H9 (cell line): ENCODE data around the gene GHR. TPM values are rescaled to one million over a fixed set of nuclear protein-coding genes. Genes with fewer than 3 reads are reported as not detected.

Experiments used
- DNase-seq: peaks from one replicate; pipeline ENCODE4 v3.0.0-alpha.2; 2017
- H2AFZ ChIP-seq: one replicate; pipeline ENCODE4 v1.6.1; 2013; ENCODE audit warnings: mild to moderate bottlenecking, low read length, control low read depth, moderate library complexity
- H2AK5ac ChIP-seq: 2 replicates; pipeline ENCODE4 v1.6.1; 2013; ENCODE audit warnings: low read length, control low read depth, mixed read lengths; ENCODE audit not compliant: insufficient read length
- H2BK120ac ChIP-seq: one replicate; pipeline ENCODE4 v1.6.1; 2013; ENCODE audit warnings: low read depth, mild to moderate bottlenecking, low read length, control low read depth, inconsistent platforms; ENCODE audit not compliant: poor library complexity, severe bottlenecking
- H2BK12ac ChIP-seq: 2 replicates; pipeline ENCODE4 v1.6.1; 2013; ENCODE audit warnings: low read length, control low read depth, mixed read lengths, low read depth; ENCODE audit not compliant: insufficient read length
- H2BK15ac ChIP-seq: 2 replicates; pipeline ENCODE4 v1.6.1; 2013; ENCODE audit warnings: low read depth, low read length, control low read depth
- H2BK20ac ChIP-seq: one replicate; pipeline ENCODE4 v1.6.1; 2013; ENCODE audit warnings: low read depth, mild to moderate bottlenecking, low read length, control low read depth, inconsistent platforms; ENCODE audit not compliant: poor library complexity, severe bottlenecking
- H2BK5ac ChIP-seq: 2 replicates; pipeline ENCODE4 v1.6.1; 2013; ENCODE audit warnings: low read length, control low read depth, mixed read lengths; ENCODE audit not compliant: insufficient read length
- H3K14ac ChIP-seq: 2 replicates; pipeline ENCODE4 v1.6.1; 2013; ENCODE audit warnings: low read length, control low read depth; ENCODE audit not compliant: insufficient read depth
- H3K18ac ChIP-seq: 2 replicates; pipeline ENCODE4 v1.6.1; 2013; ENCODE audit warnings: low read depth, mild to moderate bottlenecking, mixed read lengths, low read length, control low read depth; ENCODE audit not compliant: insufficient read length
- H3K23ac ChIP-seq: 2 replicates; pipeline ENCODE4 v1.6.1; 2013; ENCODE audit warnings: low read length, control low read depth, mixed read lengths, low read depth; ENCODE audit not compliant: insufficient read length
- H3K23me2 ChIP-seq: 2 replicates; pipeline ENCODE4 v1.6.1; 2013; ENCODE audit warnings: low read depth, mild to moderate bottlenecking, mixed read lengths, low read length, control low read depth; ENCODE audit not compliant: insufficient read length, poor library complexity, severe bottlenecking
- H3K27ac ChIP-seq: 2 replicates; pipeline ENCODE4 v1.5.1; 2013; ENCODE audit warnings: low read length, control low read depth, mixed read lengths, low read depth; ENCODE audit not compliant: insufficient read length
- H3K27me3 ChIP-seq: 2 replicates; pipeline ENCODE4 v1.6.1; 2013; ENCODE audit warnings: low read length, control low read depth, inconsistent platforms; ENCODE audit not compliant: insufficient read depth
- H3K4ac ChIP-seq: 2 replicates; pipeline ENCODE4 v1.6.1; 2013; ENCODE audit warnings: low read depth, mild to moderate bottlenecking, control low read depth, inconsistent platforms, low read length, moderate library complexity
- H3K4me1 ChIP-seq: 2 replicates; pipeline ENCODE4 v1.6.1; 2013; ENCODE audit warnings: low read length, control low read depth, inconsistent platforms; ENCODE audit not compliant: insufficient read depth
- H3K4me2 ChIP-seq: 2 replicates; pipeline ENCODE4 v1.6.1; 2013; ENCODE audit warnings: low read length, control low read depth, mixed read lengths; ENCODE audit not compliant: insufficient read length, insufficient read depth
- H3K56ac ChIP-seq: 2 replicates; pipeline ENCODE4 v1.6.1; 2013; ENCODE audit warnings: low read depth, mild to moderate bottlenecking, mixed read lengths, low read length, control low read depth; ENCODE audit not compliant: insufficient read length
- H3K79me1 ChIP-seq: 2 replicates; pipeline ENCODE4 v1.6.1; 2013; ENCODE audit warnings: low read depth, mild to moderate bottlenecking, moderate library complexity, low read length, control low read depth, inconsistent platforms; ENCODE audit not compliant: insufficient read depth, poor library complexity, severe bottlenecking
- H3K79me2 ChIP-seq: 2 replicates; pipeline ENCODE4 v1.6.1; 2013; ENCODE audit warnings: low read length, control low read depth, inconsistent platforms; ENCODE audit not compliant: insufficient read depth
- H3K9ac ChIP-seq: 2 replicates; pipeline ENCODE4 v1.6.1; 2013; ENCODE audit warnings: low read length, control low read depth, mixed read lengths; ENCODE audit not compliant: insufficient read length; ENCODE audit errors: extremely low read depth
- H3K9me3 ChIP-seq: one replicate; pipeline ENCODE4 v1.6.1; 2013; ENCODE audit warnings: low read depth, low read length, inconsistent platforms; ENCODE audit not compliant: control insufficient read depth
- H3T11ph ChIP-seq: one replicate; pipeline ENCODE4 v1.6.1; 2013; ENCODE audit warnings: mild to moderate bottlenecking, low read length, control low read depth, inconsistent platforms
- H4K20me1 ChIP-seq: one replicate; pipeline ENCODE4 v1.6.1; 2013; ENCODE audit not compliant: control insufficient read depth, insufficient read length, insufficient read depth
- H4K5ac ChIP-seq: 2 replicates; pipeline ENCODE4 v1.6.1; 2013; ENCODE audit warnings: low read depth, mild to moderate bottlenecking, mixed read lengths, low read length, control low read depth; ENCODE audit not compliant: insufficient read length
- H4K8ac ChIP-seq: replicated peaks from 2 replicates; pipeline ENCODE4 v1.6.1; 2013; ENCODE audit warnings: low read length, control low read depth, mixed read lengths, low read depth; ENCODE audit not compliant: insufficient read length
- H4K91ac ChIP-seq: 2 replicates; pipeline ENCODE4 v1.6.1; 2013; ENCODE audit warnings: low read depth, mild to moderate bottlenecking, moderate library complexity, mixed read lengths, low read length, control low read depth; ENCODE audit not compliant: insufficient read length
- H3K27ac Mint-ChIP-seq, 3 experiments: 2 replicates in 2 of 3; 3 replicates in 1 of 3; pipeline ENCODE4 v1.8.0; 2020 to 2021; ENCODE audit warnings: mixed read lengths in 3 of 3, mild to moderate bottlenecking in 1 of 3, moderate library complexity in 1 of 3
- H3K27me3 Mint-ChIP-seq: 2 replicates; pipeline ENCODE4 v1.8.0; 2021; ENCODE audit warnings: low read depth, mild to moderate bottlenecking, moderate library complexity, mixed read lengths
- H3K36me3 Mint-ChIP-seq, 3 experiments: 2 replicates in 2 of 3; 3 replicates in 1 of 3; pipeline ENCODE4 v1.8.0; 2020 to 2021; ENCODE audit warnings: low read depth in 3 of 3, mixed read lengths in 3 of 3; ENCODE audit not compliant: insufficient read depth in 1 of 3
- H3K4me1 Mint-ChIP-seq, 2 experiments: 2 replicates each; pipeline ENCODE4 v1.8.0; 2020; ENCODE audit warnings: mixed read lengths in 2 of 2
- H3K4me3 Mint-ChIP-seq, 2 experiments: 2 replicates in 1 of 2; 3 replicates in 1 of 2; pipeline ENCODE4 v1.8.0; 2020 to 2021; ENCODE audit warnings: mild to moderate bottlenecking in 2 of 2, mixed read lengths in 2 of 2, moderate library complexity in 1 of 2
- H3K9me3 Mint-ChIP-seq, 2 experiments: 2 replicates in 1 of 2; 3 replicates in 1 of 2; pipeline ENCODE4 v1.8.0; 2020; ENCODE audit warnings: mild to moderate bottlenecking in 2 of 2, mixed read lengths in 2 of 2, moderate library complexity in 1 of 2
- WGBS: extraction: QIAGEN DNeasy Blood & Tissue Kit; methylation state at CpG from one replicate; pipeline ENCODE4 v1.1.7; 2013; ENCODE audit warnings: missing lambda C conversion rate, low lambda C conversion rate, mixed read lengths; ENCODE audit not compliant: insufficient read length; ENCODE audit errors: extremely low coverage; 5-methylcytosine and 5-hydroxymethylcytosine counted together
- total RNA-seq: library from RNA; stranded (reverse); gene quantifications from 2 replicates; pipeline ENCODE4 v1.2.1, GENCODE V29; 2021
- TF ChIP-seq, protein P1 (sequence below): fragments of 200-600 bp; sonication (generic); conservative IDR thresholded peaks from 3 replicates; pipeline ENCODE4 v1.8.0; 2021; ENCODE audit warnings: antibody characterized with exemption, mild to moderate bottlenecking

The GHR gene
- total RNA-seq, 1 experiment from 2014 or later, result 0.20 TPM

GRCh38 chr5:42745856-42746255 lies 322.6 kb downstream of the GHR start:
- peaks cover 0 to 5% (median 2%) of the 10 kb centered on the region in 3 experiments; a peak in 3 of 7 replicates for H3K36me3 Mint-ChIP-seq
- no peak overlapping the region for H2BK15ac ChIP-seq
- no peaks in the 10 kb centered on the region for H4K20me1 ChIP-seq
- no peaks in the 10 kb centered on the region for H3K79me1 ChIP-seq
- H3K27ac ChIP-seq, result no peak overlapping the region
- no peak overlapping the region for H3K9ac ChIP-seq
- no peak overlapping the region for H3K56ac ChIP-seq
- H2BK5ac ChIP-seq, result no peak overlapping the region
- no peak overlapping the region for H3K23ac ChIP-seq
- no peak overlapping the region for H3K18ac ChIP-seq
- no peak overlapping the region for H2AK5ac ChIP-seq
- no CpG with 5 or more reads among the region's 3 CpGs for WGBS
- H3K4me2 ChIP-seq, result no peak overlapping the region
- H3K27me3 Mint-ChIP-seq, result no peaks in the 10 kb centered on the region
- H2AFZ ChIP-seq, result no peak overlapping the region
- H3K14ac ChIP-seq, result no peak overlapping the region
- no peak overlapping the region for H2BK20ac ChIP-seq
- H4K8ac ChIP-seq, result no peak overlapping the region
- no peak overlapping the region for H2BK12ac ChIP-seq
- no peak overlapping the region for H3T11ph ChIP-seq
- TF ChIP-seq, protein P1, sequence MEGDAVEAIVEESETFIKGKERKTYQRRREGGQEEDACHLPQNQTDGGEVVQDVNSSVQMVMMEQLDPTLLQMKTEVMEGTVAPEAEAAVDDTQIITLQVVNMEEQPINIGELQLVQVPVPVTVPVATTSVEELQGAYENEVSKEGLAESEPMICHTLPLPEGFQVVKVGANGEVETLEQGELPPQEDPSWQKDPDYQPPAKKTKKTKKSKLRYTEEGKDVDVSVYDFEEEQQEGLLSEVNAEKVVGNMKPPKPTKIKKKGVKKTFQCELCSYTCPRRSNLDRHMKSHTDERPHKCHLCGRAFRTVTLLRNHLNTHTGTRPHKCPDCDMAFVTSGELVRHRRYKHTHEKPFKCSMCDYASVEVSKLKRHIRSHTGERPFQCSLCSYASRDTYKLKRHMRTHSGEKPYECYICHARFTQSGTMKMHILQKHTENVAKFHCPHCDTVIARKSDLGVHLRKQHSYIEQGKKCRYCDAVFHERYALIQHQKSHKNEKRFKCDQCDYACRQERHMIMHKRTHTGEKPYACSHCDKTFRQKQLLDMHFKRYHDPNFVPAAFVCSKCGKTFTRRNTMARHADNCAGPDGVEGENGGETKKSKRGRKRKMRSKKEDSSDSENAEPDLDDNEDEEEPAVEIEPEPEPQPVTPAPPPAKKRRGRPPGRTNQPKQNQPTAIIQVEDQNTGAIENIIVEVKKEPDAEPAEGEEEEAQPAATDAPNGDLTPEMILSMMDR, result no peak
- no peak overlapping the region; a peak in 1 of 7 replicates for H3K27ac Mint-ChIP-seq
- H3K4ac ChIP-seq, result no peak overlapping the region
- H4K91ac ChIP-seq, result no peak overlapping the region
- peaks cover 9 to 10% of the 10 kb centered on the region in 2 experiments for H3K9me3 Mint-ChIP-seq
- no peaks in the 10 kb centered on the region for H3K27me3 ChIP-seq
- H3K4me1 ChIP-seq, result no peaks in the 10 kb centered on the region
- H3K4me3 Mint-ChIP-seq, result no peak overlapping the region
- peaks cover 8 to 13% of the 10 kb centered on the region in 2 experiments; a peak in 3 of 4 replicates for H3K4me1 Mint-ChIP-seq
- H3K23me2 ChIP-seq, result no peaks in the 10 kb centered on the region
- no peak overlapping the region for H4K5ac ChIP-seq
- H2BK120ac ChIP-seq, result no peak overlapping the region
- H3K9me3 ChIP-seq, result no peaks in the 10 kb centered on the region
- no peaks in the 10 kb centered on the region for H3K79me2 ChIP-seq
- no peak for DNase-seq
